SK-N-MC (cell line): ENCODE results near the gene CNTNAP4.

Experiments
- EZH2 ChIP-seq: fragments of 200-600 bp; sonication (generic); IDR thresholded peaks from one replicate; pipeline ENCODE4 v1.6.1; 2017; ENCODE audit warnings: antibody characterized with exemption
- FOXP2 ChIP-seq: optimal IDR thresholded peaks from 2 replicates; pipeline ENCODE3; 2011; ENCODE audit warnings: mild to moderate bottlenecking, moderate library complexity; ENCODE audit not compliant: insufficient read depth; ENCODE audit errors: extremely low read length, control extremely low read depth
- POLR2AphosphoS5 ChIP-seq: IDR thresholded peaks from 2 replicates; pipeline ENCODE4 v1.6.1; 2012; ENCODE audit warnings: mild to moderate bottlenecking, low read depth, low read length, borderline replicate concordance

DNA sequence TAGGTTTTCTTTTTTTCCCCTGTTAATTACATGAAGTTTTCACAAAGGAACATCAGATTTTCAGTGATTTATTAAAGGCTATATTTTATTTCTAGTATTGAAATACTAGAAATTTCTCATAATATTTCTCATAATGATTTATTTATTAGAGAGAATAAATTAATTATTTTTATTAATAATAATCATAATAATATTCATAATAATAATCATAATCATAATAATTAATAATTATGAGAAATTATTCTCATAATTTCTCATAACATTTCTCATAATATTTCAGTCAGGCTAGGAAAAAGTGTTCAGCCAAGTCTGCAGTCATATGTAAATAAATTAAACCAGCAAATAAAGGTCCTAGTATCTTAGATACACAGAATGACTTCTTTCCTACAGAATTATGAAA is 41.4 kb downstream of the CNTNAP4 start:
- TF ChIP-seq POLR2AphosphoS5 (no peak), EZH2 (no peak), FOXP2 (no peak)
